ENCODE measurements around the gene PMFBP1. TPM values are rescaled to one million over a fixed set of nuclear protein-coding genes. Genes with fewer than 3 reads are reported as not detected.

The PMFBP1 gene
- total RNA-seq, 1 experiment from 2014 or later: 2.7 TPM

GRCh38 chr16:72191551-72191950, 19.6 kb upstream of the PMFBP1 start:
- Histone ChIP-seq H3K4me1 (ENCODE audit: insufficient read depth, low read length) (no peaks in the 10 kb centered on the region), H2AFZ (ENCODE audit: low read length) (no peak overlapping the region), H2BK120ac (ENCODE audit: low read depth, low read length, poor library complexity, severe bottlenecking) (no peak overlapping the region), H3K27ac (ENCODE audit: insufficient read length, low read depth, low read length) (no peak overlapping the region), H2BK15ac (ENCODE audit: low read depth, low read length) (no peak overlapping the region), H3K79me1 (ENCODE audit: insufficient read depth, low read depth, low read length, poor library complexity, severe bottlenecking) (no peaks in the 10 kb centered on the region), H3K18ac (ENCODE audit: insufficient read length, low read depth, low read length) (no peak overlapping the region), H3K4me2 (ENCODE audit: insufficient read depth, insufficient read length, low read length) (no peak overlapping the region), H3T11ph (ENCODE audit: low read length) (no peak overlapping the region), H3K9ac (ENCODE audit: extremely low read depth, insufficient read length, low read length) (no peak overlapping the region), H3K9me3 (ENCODE audit: control insufficient read depth, low read depth, low read length) (no peaks in the 10 kb centered on the region), H2BK5ac (ENCODE audit: insufficient read length, low read length) (no peak overlapping the region), H4K5ac (ENCODE audit: insufficient read length, low read depth, low read length) (no peak overlapping the region), H4K91ac (ENCODE audit: insufficient read length, low read depth, low read length) (no peak overlapping the region), H3K79me2 (ENCODE audit: insufficient read depth, low read length) (no peaks in the 10 kb centered on the region), H4K8ac (replicated peaks; ENCODE audit: insufficient read length, low read depth, low read length) (no peak overlapping the region), H2AK5ac (ENCODE audit: insufficient read length, low read length) (no peak overlapping the region), H2BK20ac (ENCODE audit: low read depth, low read length, poor library complexity, severe bottlenecking) (no peak overlapping the region), H4K20me1 (ENCODE audit: control insufficient read depth, insufficient read depth, insufficient read length) (no peaks in the 10 kb centered on the region), H3K14ac (ENCODE audit: insufficient read depth, low read length) (no peak overlapping the region), H3K56ac (ENCODE audit: insufficient read length, low read depth, low read length) (no peak overlapping the region), H3K23ac (ENCODE audit: insufficient read length, low read depth, low read length) (no peak overlapping the region), H3K23me2 (ENCODE audit: insufficient read length, low read depth, low read length, poor library complexity, severe bottlenecking) (no peaks in the 10 kb centered on the region), H3K4ac (ENCODE audit: low read depth, low read length) (no peak overlapping the region), H2BK12ac (ENCODE audit: insufficient read length, low read depth, low read length) (no peak overlapping the region), H3K27me3 (ENCODE audit: insufficient read depth, low read length) (no peaks in the 10 kb centered on the region)
- TF ChIP-seq CTCF (conservative IDR thresholded peaks at IDR 0.05): no peak
- Mint-ChIP-seq H3K27me3 (ENCODE audit: low read depth) (0 out of 2 replicates have a peak, but pooled peaks cover 2% of the 10 kb centered on the region), H3K9me3 (peaks cover 0 to 3% of the 10 kb centered on the region in 2 experiments; a peak in 2 of 5 replicates), H3K27ac (no peak overlapping the region), H3K36me3 (ENCODE audit: insufficient read depth in 1 of 3, low read depth in 3 of 3) (peaks cover 0 to 3% (median 0%) of the 10 kb centered on the region in 3 experiments; a peak in 2 of 7 replicates), H3K4me3 (no peak overlapping the region), H3K4me1 (peaks cover 14 to 19% of the 10 kb centered on the region in 2 experiments)
- no peak for DNase-seq
- no CpG with 5 or more reads among the region's 3 CpGs for WGBS (ENCODE audit: extremely low coverage, insufficient read length, low lambda C conversion rate)
